ENCODE results near the gene NFKB1. TPM values are rescaled to one million over a fixed set of nuclear protein-coding genes. Genes with fewer than 3 reads are reported as not detected.
"Not testable (repeated sequence)": the region's sequence is repeated elsewhere in the genome, so short reads cannot be mapped to it uniquely, and the experiment has no call there.

Gene NFKB1
- total RNA-seq, 6 experiments from 2014 or later = 21.7 to 31.3 (median 27.5) TPM

GRCh38 chr4:102567427-102567826 is 66.3 kb downstream of the NFKB1 start:
- Mint-ChIP-seq H3K4me3 (no peak overlapping the region), H3K4me1 (ENCODE audit: low read depth) (peaks cover 45% of the 10 kb centered on the region), H3K9me3 (peaks cover 4% of the 10 kb centered on the region; the same call in 1 of the 2 replicates), H3K27me3 (ENCODE audit: insufficient read depth) (no peaks in the 10 kb centered on the region), H3K27ac (no peak overlapping the region), H3K36me3 (ENCODE audit: low read depth) (peaks cover 11% of the 10 kb centered on the region)
- no peak for DNase-seq
- no peak for TF ChIP-seq CTCF (IDR thresholded peaks at IDR 0.05)

GRCh38 chr4:102569200-102569599 is 68.0 kb downstream of the NFKB1 start:
- DNase-seq = no peak
- Mint-ChIP-seq H3K4me1 (ENCODE audit: low read depth) (peaks cover 34% of the 10 kb centered on the region), H3K36me3 (ENCODE audit: low read depth) (peaks cover 11% of the 10 kb centered on the region), H3K9me3 (peaks cover 4% of the 10 kb centered on the region; the same call in 1 of the 2 replicates), H3K27ac (no peak overlapping the region), H3K27me3 (ENCODE audit: insufficient read depth) (no peaks in the 10 kb centered on the region), H3K4me3 (no peak overlapping the region)
- TF ChIP-seq CTCF (IDR thresholded peaks at IDR 0.05) = no peak

GRCh38 chr4:102570211-102570610 is 69.1 kb downstream of the NFKB1 start:
- H3K4me1 Mint-ChIP-seq (ENCODE audit: low read depth) = peaks cover 36% of the 10 kb centered on the region
- DNase-seq; H3K27ac Mint-ChIP-seq; H3K4me3 Mint-ChIP-seq; H3K9me3 Mint-ChIP-seq; H3K27me3 Mint-ChIP-seq (ENCODE audit: insufficient read depth): not testable (repeated sequence)
- H3K36me3 Mint-ChIP-seq (ENCODE audit: low read depth) = peaks cover 11% of the 10 kb centered on the region

- Mint-ChIP-seq H3K9me3 (peaks cover 4% of the 10 kb centered on the region; the same call in 1 of the 2 replicates), H3K36me3 (ENCODE audit: low read depth) (peaks cover 16% of the 10 kb centered on the region), H3K4me1 (ENCODE audit: low read depth) (peaks cover 42% of the 10 kb centered on the region), H3K4me3 (no peak overlapping the region), H3K27me3 (ENCODE audit: insufficient read depth) (no peaks in the 10 kb centered on the region; the same call in 1 of the 2 replicates), H3K27ac (no peak overlapping the region)
- no peak for TF ChIP-seq CTCF (IDR thresholded peaks at IDR 0.05)
- no peak for DNase-seq
Measured at GRCh38 chr4:102572452-102572851, 71.3 kb downstream of the NFKB1 start.

GRCh38 chr4:102574317-102574716 is 73.2 kb downstream of the NFKB1 start:
- peaks cover 35% of the 10 kb centered on the region for H3K4me1 Mint-ChIP-seq (ENCODE audit: low read depth)
- no peak overlapping the region for H3K27ac Mint-ChIP-seq
- H3K36me3 Mint-ChIP-seq (ENCODE audit: low read depth) = peaks cover 29% of the 10 kb centered on the region
- no peak overlapping the region for H3K4me3 Mint-ChIP-seq
- TF ChIP-seq CTCF (IDR thresholded peaks at IDR 0.05) = no peak
- H3K27me3 Mint-ChIP-seq (ENCODE audit: insufficient read depth) = no peaks in the 10 kb centered on the region; the same call in 1 of the 2 replicates
- peaks cover 4% of the 10 kb centered on the region; the same call in 1 of the 2 replicates for H3K9me3 Mint-ChIP-seq
- no peak for DNase-seq

- Mint-ChIP-seq H3K27ac (peak overlapping the region; percentile 61), H3K4me3 (peak overlapping the region; percentile 13), H3K36me3 (ENCODE audit: low read depth) (peaks cover 21% of the 10 kb centered on the region), H3K27me3 (ENCODE audit: insufficient read depth) (no peaks in the 10 kb centered on the region; the same call in 1 of the 2 replicates), H3K9me3 (peaks cover 1% of the 10 kb centered on the region; the same call in 1 of the 2 replicates), H3K4me1 (ENCODE audit: low read depth) (peaks cover 32% of the 10 kb centered on the region)
- DNase-seq = peak; percentile 25
- TF ChIP-seq CTCF (IDR thresholded peaks at IDR 0.05) = no peak
Measured at GRCh38 chr4:102575369-102576129, 74.4 kb downstream of the NFKB1 start.

Data from HFFc6 (cell line).